ENCODE measurements around the gene LGALS9B.
A peak's percentile ranks its signal among the peaks of the same experiment; 100 is the strongest.

The LGALS9B gene

DNA sequence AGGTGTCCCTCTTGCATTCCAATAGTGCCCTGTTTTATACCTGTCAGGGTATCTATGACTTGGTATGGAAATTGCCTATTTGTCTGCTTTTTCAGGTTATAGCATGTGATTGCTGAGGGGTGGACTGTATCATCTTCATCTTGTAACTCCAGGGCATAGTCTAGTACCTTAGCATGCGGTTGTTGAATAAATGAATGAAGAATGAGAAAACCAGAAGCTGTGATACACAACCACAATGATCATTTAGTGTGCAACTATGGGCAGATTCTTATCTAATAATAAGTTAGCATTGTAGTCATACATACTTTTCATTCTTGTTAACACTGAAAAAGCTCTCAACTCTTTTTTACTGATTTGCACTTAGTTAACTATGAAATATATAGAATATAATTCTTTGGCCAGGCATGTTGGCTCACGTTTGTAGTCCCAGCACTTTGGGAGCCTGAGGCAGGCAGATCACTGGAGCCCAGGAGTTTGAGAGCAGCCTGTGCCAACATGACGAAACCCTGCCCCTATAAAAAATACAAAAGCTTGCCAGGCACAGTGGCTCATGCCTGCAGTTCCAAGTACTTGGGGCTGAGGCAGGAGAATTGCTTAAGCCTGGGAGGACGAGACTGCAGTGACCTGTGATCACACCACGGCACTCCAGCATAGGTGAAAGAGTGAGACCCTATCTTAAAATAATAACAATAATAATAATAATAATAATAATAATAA is 65.9 kb downstream of the LGALS9B start:
- DNase-seq: peak; percentile 1

DNA sequence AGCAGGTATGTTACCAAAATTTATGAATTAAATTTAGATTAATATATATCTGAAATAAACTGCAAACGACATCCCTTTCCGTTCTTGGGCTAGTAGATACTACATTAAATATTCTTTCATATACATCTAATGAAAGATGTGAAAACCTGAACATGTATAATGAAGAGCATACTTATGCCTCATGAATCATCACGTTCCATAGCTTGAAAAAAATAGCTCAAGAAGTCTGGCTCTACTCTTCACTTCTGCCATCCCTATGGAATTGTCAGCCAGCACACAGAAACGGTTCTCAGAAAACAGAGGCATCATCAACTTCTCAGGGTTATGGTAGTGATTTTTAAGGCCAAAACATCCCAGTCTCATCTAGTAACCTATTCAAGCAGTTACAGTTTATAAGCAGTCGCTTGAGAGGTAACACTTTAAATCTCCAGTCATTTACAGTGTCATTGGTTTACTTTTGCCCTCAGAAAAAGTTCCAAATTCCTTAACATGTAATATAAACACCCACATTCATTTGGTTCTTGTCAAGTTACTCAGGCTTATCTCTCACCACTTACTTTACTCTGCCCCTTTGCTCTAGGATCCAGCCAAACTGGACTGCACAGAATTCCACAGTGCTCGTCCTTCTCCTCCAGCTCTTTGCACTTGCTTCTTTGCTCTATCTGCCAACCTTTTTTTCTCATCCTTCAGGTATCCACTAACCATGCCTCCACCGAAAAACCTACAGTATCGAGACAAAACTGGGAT is 66.6 kb downstream of the LGALS9B start:
- DNase-seq: peak; percentile 22

All from fibroblast of upper back skin (primary cell).